Measurements from ENCODE around the gene FGF14.
"Not testable (repeated sequence)": the region's sequence is repeated elsewhere in the genome, so short reads cannot be mapped to it uniquely, and the experiment has no call there.

Gene FGF14

GRCh38 chr13:102138635-102139190, 263.1 kb downstream of the FGF14 start:
- Mint-ChIP-seq H3K9me3 (no peaks in the 10 kb centered on the region), H3K36me3 (ENCODE audit: low read depth) (no peaks in the 10 kb centered on the region), H3K4me1 (no peaks in the 10 kb centered on the region), H3K27ac (no peak overlapping the region), H3K4me3 (no peak overlapping the region), H3K27me3 (ENCODE audit: low read depth) (peaks cover 3% of the 10 kb centered on the region)
- TF ChIP-seq CTCF (IDR thresholded peaks at IDR 0.05; ENCODE audit: unreplicated experiment in 3 of 3), result no peak

- H3K27ac Mint-ChIP-seq; H3K9me3 Mint-ChIP-seq; H3K36me3 Mint-ChIP-seq (ENCODE audit: low read depth); H3K4me3 Mint-ChIP-seq; H3K4me1 Mint-ChIP-seq; H3K27me3 Mint-ChIP-seq (ENCODE audit: low read depth): not testable (repeated sequence)
Measured at GRCh38 chr13:102137904-102138303, 263.9 kb downstream of the FGF14 start.

GRCh38 chr13:102136735-102137296, 265.0 kb downstream of the FGF14 start:
- no peaks in the 10 kb centered on the region for H3K36me3 Mint-ChIP-seq (ENCODE audit: low read depth)
- peaks cover 3% of the 10 kb centered on the region for H3K27me3 Mint-ChIP-seq (ENCODE audit: low read depth)
- no peak for TF ChIP-seq CTCF (IDR thresholded peaks at IDR 0.05; ENCODE audit: unreplicated experiment in 3 of 3)
- no peak overlapping the region for H3K27ac Mint-ChIP-seq
- no peak overlapping the region for H3K4me3 Mint-ChIP-seq
- H3K9me3 Mint-ChIP-seq, result no peaks in the 10 kb centered on the region
- H3K4me1 Mint-ChIP-seq, result no peaks in the 10 kb centered on the region

- Mint-ChIP-seq H3K27ac (no peak overlapping the region), H3K4me1 (no peaks in the 10 kb centered on the region)
- TF ChIP-seq CTCF (IDR thresholded peaks at IDR 0.05; ENCODE audit: unreplicated experiment in 3 of 3), result no peak
Measured at GRCh38 chr13:102132777-102133295, 269.0 kb downstream of the FGF14 start.

GRCh38 chr13:102131246-102131645, 270.6 kb downstream of the FGF14 start:
- no peak for TF ChIP-seq CTCF (IDR thresholded peaks at IDR 0.05; ENCODE audit: unreplicated experiment in 3 of 3)
- H3K9me3 Mint-ChIP-seq, result no peaks in the 10 kb centered on the region
- no peak overlapping the region for H3K4me3 Mint-ChIP-seq
- H3K27me3 Mint-ChIP-seq (ENCODE audit: low read depth), result no peaks in the 10 kb centered on the region
- H3K36me3 Mint-ChIP-seq (ENCODE audit: low read depth), result no peaks in the 10 kb centered on the region
- H3K4me1 Mint-ChIP-seq, result no peaks in the 10 kb centered on the region
- no peak overlapping the region for H3K27ac Mint-ChIP-seq

More at GRCh38 chr13:102132777-102133295, 269.0 kb downstream of the FGF14 start:
- Mint-ChIP-seq H3K4me3 (no peak overlapping the region), H3K36me3 (ENCODE audit: low read depth) (no peaks in the 10 kb centered on the region), H3K27me3 (ENCODE audit: low read depth) (no peaks in the 10 kb centered on the region), H3K9me3 (no peaks in the 10 kb centered on the region)

GRCh38 chr13:102128216-102128810, 273.5 kb downstream of the FGF14 start:
- Mint-ChIP-seq H3K27ac (no peak overlapping the region), H3K4me1 (no peaks in the 10 kb centered on the region), H3K9me3 (no peaks in the 10 kb centered on the region), H3K27me3 (ENCODE audit: low read depth) (no peaks in the 10 kb centered on the region), H3K4me3 (no peak overlapping the region), H3K36me3 (ENCODE audit: low read depth) (no peaks in the 10 kb centered on the region)
- no peak for TF ChIP-seq CTCF (IDR thresholded peaks at IDR 0.05; ENCODE audit: unreplicated experiment in 3 of 3)

Data from nephron (organoid).